Glomerular visceral epithelial cell (primary cell): Measurements from ENCODE around the gene PDILT.
"Not testable (repeated sequence)": the region's sequence is repeated elsewhere in the genome, so short reads cannot be mapped to it uniquely, and the experiment has no call there.

Source experiments
- DNase-seq: peaks from one replicate; pipeline ENCODE4 v3.0.0-alpha.2; 2016; ENCODE audit errors: extremely low spot score

PDILT gene, protein sequence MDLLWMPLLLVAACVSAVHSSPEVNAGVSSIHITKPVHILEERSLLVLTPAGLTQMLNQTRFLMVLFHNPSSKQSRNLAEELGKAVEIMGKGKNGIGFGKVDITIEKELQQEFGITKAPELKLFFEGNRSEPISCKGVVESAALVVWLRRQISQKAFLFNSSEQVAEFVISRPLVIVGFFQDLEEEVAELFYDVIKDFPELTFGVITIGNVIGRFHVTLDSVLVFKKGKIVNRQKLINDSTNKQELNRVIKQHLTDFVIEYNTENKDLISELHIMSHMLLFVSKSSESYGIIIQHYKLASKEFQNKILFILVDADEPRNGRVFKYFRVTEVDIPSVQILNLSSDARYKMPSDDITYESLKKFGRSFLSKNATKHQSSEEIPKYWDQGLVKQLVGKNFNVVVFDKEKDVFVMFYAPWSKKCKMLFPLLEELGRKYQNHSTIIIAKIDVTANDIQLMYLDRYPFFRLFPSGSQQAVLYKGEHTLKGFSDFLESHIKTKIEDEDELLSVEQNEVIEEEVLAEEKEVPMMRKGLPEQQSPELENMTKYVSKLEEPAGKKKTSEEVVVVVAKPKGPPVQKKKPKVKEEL

DNA sequence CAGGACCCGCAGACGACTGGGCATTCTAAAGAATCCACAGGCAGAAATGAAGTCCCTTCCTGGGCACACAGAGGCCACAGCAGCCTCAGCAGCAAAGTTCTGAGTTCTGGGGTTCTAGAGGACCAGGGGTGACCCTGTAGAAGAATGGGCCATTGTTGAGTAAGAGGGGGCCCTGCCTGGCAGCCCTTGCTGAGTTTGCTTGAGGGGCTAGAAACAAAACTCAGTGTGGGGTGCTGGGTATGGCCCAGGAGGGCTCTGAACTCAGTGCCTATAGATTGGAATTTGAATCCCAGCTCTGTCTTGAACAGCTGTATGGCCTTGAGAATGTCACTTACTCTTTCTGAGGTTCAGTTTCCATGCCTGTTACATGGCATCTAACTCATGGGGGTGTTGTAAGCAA lies at the start of gene PDILT:
Gene PDILT (minus strand): TSS at position 101 of the 400 bp plus-strand sequence. CDS start 5,437 bp downstream, outside the sequence.
- no peak for DNase-seq

DNA sequence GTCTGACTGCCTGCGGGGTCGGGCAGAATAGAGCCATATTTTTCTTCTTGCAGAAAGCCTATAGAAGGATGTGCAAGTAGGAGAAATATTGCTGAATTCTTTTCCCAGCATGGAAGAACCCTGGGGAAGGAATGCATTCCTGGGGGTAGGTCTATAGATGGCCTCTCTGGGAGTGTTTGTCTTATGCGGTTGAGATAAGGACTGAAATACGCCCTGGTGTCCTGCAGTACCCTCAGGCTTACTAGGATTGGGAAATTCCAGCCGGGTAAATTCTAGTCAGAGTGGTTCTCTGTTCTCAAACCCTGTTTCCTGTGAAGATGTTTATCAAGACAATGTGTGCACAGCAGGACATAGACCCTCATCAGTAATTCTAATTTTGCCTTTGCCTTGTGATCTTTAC lies 49.1 kb upstream of the PDILT start:
- DNase-seq: not testable (repeated sequence)

GRCh38 chr16:20451364-20451763 lies 46.8 kb upstream of the PDILT start, which contains the start of gene ACSM2A:
Gene ACSM2A (plus strand): TSS chr16:20451521. CDS start chr16:20460115, 8,594 bp downstream.
- DNase-seq: not testable (repeated sequence)

- DNase-seq: not testable (repeated sequence)
Measured at GRCh38 chr16:20446652-20447393, 42.3 kb upstream of the PDILT start.

- not testable (repeated sequence) for DNase-seq
Measured at GRCh38 chr16:20441859-20442258, 37.3 kb upstream of the PDILT start.

GRCh38 chr16:20441191-20441590 lies 36.7 kb upstream of the PDILT start:
- peak; percentile 42 for DNase-seq

- not testable (repeated sequence) for DNase-seq
Measured at GRCh38 chr16:20440731-20441130, 36.2 kb upstream of the PDILT start.

- DNase-seq: peak; percentile 8
Measured at GRCh38 chr16:20439820-20440231, 35.3 kb upstream of the PDILT start.

DNA sequence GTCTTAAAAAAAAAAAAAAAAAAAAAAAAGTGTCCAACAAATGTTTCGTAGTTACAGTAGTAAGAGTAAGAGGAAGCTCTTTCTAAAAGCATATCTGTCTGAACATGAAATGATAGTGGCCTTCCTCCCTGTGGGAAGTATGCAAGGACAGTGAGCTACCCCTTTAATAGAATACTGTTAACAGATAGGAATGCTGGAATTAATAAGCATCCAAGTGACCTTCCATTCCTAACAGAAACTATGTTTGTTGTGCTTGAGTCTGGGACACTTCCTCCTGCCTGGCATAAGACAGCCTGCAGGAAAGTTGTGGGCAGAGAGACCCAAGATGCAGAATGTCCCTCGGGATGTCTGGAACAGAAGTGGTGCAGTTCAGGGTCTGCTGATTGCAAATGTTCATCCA lies 34.4 kb upstream of the PDILT start:
- not testable (repeated sequence) for DNase-seq

GRCh38 chr16:20430948-20431347 lies 26.4 kb upstream of the PDILT start:
- DNase-seq: no peak

DNA sequence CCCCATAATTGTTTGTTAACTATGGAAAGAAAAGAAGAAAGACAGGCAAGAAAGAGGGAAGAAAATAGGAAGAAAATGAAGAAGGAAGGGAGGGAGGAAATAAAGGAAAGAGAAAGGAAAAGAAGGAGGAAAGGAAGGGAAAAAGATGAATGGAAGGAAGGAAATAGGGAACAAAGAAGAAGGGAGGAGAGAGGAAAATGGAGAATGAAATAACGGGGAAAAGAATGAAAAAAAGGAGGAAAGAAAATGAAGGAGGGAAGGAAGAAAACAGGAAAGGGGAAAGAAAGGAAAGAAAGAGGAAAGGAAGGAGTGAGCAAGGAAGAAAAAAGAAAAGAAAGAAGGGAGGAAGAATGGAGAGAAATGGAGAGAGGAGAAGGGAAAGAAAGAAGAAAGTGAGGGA lies 25.9 kb upstream of the PDILT start:
- DNase-seq: not testable (repeated sequence)

DNA sequence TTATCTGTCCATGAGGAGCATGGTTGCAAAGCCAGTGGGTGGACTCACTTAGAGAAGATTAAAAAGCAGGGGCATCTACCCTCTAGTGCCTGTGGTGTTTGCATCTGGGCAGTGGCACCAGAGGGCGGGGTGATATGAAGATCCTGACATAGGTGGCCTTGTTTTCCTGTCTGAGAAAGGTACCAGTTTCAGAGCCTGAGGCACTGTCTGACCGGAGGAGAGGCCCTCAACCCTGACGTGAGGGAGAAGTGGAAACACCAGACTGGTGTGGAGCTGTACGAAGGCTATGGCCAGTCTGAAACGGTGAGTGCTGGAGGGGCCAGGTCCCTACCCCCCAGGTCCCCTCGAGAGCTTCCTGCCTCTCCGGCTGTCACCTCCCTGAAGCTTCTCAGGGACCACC lies 25.0 kb upstream of the PDILT start:
- DNase-seq: not testable (repeated sequence)

GRCh38 chr16:20427401-20427797 lies 22.9 kb upstream of the PDILT start:
- DNase-seq: peak; percentile 58

DNA sequence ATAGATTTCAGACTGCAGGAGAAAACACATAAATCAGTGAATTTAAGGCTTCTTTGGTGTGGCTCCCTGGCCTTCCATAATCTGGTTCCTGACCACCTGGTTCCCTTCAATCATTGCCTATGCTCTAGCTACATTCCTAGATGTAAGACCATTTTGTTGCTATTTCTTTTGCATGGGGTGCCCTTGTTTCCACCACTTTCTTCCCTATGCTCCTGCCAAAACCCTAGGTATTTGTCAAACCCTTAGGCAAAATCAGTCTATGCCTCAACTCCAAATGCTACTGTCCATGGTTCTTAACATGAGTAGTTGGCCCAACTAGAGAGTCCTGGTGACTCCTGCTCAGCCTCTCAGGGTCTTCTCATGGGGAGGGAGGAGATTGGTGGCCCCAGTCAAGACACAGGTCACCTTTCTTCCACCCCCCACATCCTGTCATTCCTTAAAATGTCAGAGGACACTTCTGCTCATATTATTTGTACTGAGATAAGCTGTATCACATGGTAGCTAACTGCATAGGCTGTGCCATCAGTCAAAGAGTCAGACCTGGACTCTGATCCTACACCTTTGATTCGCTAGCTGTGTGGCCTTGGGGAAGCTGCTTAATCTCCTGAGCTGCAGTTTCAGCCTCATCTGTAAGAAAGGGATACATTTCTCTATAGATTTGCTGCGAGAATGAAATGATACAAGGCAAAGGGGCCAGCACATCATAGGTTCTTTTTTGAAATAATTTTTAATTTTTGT lies 19.8 kb upstream of the PDILT start:
- DNase-seq: no peak

- not testable (repeated sequence) for DNase-seq
Measured at GRCh38 chr16:20423772-20424128, 19.2 kb upstream of the PDILT start.

DNA sequence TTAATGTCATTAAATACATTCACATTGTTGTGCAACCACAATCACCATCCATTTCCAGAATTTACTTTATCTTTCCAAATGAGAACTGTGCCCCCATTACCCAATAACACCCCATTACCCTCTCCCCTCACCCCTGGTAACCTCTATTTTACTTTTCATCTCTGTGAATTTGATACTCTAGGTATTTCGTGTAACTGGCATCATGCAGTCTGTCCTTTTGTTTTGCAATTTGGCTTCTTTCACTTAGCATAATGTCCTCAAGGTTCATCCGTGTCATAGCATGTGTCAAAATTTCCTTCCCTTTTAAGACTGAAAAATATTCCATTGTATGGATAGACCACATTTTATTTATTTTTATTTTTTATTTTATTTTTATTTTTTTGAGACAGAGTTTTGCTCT lies 17.2 kb upstream of the PDILT start:
- DNase-seq: not testable (repeated sequence)

DNA sequence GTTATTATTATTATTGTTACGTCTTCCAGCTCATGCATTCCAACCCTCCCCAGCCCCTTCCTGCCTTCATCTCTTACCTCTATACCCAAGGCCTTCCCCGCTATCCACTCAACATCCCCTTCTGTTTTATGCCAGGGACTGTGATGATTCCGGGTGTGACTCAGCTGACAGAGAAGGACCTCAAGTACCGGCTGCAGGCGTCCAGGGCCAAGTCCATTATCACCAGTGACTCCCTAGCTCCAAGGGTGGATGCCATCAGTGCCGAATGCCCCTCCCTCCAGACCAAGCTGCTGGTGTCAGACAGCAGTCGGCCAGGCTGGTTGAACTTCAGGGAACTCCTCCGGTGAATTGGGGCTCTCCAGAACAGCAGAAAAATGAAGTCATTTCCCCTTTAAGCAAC lies 14.6 kb upstream of the PDILT start:
- DNase-seq: not testable (repeated sequence)

- DNase-seq: no peak
Measured at GRCh38 chr16:20415541-20415940, 11.0 kb upstream of the PDILT start.

GRCh38 chr16:20411055-20411454 lies 6.5 kb upstream of the PDILT start:
- no peak for DNase-seq

DNA sequence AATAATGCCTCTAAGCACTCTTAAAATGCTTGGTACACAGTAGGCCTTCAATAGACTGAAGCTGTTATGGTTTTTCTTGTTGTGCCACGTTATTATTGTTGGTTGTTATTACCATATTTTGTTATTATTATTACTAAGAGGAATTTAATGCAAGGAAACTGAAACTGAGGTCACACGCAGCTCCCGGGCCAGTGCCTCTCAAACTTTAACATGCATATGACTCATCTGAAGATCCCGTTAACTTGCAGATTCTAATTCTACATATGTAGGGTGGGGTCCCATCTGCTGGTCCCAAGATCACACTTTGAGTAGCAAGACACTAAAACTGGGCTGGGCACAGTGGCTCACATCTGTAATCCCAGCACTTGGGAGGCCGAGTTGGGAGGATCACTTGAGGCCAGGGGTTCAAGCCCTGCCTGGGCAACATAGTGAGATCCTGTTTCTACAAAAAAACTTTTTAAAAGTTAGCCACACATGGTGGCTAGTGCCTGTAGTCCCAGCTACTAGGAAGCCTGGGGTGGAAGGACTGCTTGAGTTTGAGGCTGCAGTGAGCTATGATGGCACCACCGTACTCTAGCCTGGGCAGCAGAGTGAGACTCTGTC lies 5.7 kb upstream of the PDILT start:
- peak; percentile 47 for DNase-seq

- peak; percentile 80 for DNase-seq
Measured at GRCh38 chr16:20409398-20410120, 5.0 kb upstream of the PDILT start, which contains the start of gene ACSM5. Gene ACSM5 (plus strand): TSS chr16:20409534. CDS start chr16:20411485, 1,951 bp downstream.
